Endometrial microvascular endothelial cells (primary cell): ENCODE data around the gene DDOST. TPM values are rescaled to one million over a fixed set of nuclear protein-coding genes. Genes with fewer than 3 reads are reported as not detected.
"Not testable (repeated sequence)": the region's sequence is repeated elsewhere in the genome, so short reads cannot be mapped to it uniquely, and the experiment has no call there.

Experiments used
- in situ Hi-C: cut with HindIII; loops from 2 replicates; pipeline ENCODE4 v1.10.0; 2017; ENCODE audit warnings: low sequenced_read_pairs, low pct_unique_long_range_greater_than_20kb; ENCODE audit errors: inconsistent ontology term
- total RNA-seq: library from RNA; depleted of rRNA; stranded (reverse); fragments of >200 nt; gene quantifications from one replicate; pipeline ENCODE4 v1.2.3, GENCODE V29; 2015; ENCODE audit errors: inconsistent ontology term

The DDOST gene
- total RNA-seq, 1 donor from 2014 or later, result 429 TPM

GRCh38 chr1:20695515-20695914 is 34.3 kb upstream of the DDOST start:
- in situ Hi-C loops, result no loop called here

- in situ Hi-C loops, result no loop called here
Measured at GRCh38 chr1:20693623-20694022, 32.5 kb upstream of the DDOST start.

DNA sequence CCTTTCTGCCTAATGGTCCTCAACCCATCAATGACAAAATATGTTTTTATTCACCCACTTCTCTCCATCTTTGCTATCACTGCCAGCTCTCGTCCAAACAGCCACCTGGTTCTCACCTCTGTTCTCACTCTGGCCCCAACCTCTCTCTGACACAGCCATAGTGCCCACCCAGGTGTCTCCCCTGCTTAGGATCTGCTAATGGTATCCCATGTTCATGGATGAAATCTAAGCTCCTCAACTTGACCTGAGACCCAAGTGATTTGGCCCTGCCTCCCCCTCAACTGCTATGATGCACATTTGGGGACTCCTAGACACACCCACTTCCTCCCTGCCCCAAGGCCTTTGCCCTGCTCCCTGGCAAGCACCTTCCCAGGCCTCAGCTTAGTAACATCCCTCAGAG is 30.7 kb upstream of the DDOST start:
- in situ Hi-C loops, result no loop called here

- in situ Hi-C loops, result no loop called here
Measured at GRCh38 chr1:20689645-20690056, 28.5 kb upstream of the DDOST start.

DNA sequence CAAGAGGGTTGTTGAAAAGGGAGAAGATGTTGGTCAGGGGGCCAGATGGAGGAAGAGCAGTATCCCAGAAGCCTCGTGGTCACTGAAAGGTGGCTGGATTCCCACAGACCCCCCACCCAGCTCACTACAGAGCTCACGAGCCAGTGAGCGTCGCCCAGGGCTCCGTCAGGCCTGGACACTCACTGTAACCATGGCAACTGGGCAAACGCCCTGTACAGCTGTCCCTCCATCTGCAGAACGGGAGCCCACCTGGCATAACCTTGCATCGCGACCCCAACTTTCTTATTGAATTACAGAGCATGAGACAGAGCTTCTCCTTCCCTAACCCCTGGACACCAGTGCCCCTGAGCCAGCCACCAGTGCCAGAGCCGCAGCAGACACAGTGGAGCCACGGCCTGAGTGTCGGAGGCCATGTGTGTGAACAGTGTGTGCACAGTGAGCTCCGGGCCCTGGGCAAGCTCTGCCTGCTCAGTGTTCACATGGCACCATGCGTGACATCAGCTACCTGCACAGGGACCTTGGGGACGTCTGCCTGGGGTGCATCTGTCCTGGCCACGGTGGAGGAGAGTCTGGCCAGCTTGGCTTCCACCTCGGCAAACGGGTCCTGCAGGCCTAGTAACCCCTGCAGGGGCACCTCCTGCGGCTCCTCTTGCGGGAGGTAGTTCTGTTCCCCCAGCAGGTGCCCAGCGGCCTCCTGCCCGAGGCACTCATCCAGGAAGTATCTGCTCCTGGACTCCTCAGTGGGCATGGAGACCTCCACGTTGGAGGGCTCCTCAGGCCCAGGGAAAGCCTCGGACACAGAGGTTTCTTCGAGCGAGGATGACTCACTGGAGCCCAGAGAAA is 25.9 kb upstream of the DDOST start:
- in situ Hi-C loops, result no loop called here

GRCh38 chr1:20685741-20686140 is 24.6 kb upstream of the DDOST start:
- in situ Hi-C loops, result no loop called here

DNA sequence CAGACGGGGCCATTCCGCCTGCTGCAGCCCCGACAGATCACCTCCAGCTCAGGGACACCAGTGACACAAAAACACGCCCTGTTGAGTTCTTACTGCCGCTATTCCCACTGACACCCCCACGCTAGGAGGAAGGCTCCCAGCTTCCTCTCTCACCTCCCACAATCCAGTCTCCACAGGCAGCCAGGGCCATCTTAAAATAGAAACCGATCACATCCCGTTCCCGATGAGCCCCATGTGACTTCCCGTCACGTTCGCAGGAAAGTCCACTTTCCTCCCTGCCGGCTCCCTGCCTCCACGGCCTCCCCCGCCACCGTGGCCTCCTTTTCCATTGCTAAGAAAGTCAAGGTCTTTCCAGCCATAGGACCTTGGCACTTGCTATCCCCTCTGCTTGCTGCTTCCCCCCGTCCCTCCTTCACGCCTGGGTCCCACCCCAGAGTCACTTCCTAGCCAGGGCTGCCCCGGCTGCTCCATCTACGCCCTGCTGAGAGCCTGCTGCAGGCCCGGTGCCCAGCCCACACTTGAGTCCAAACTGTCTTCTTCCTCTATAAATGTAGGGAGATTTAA is 24.0 kb upstream of the DDOST start:
- in situ Hi-C loops, result no loop called here

- in situ Hi-C loops, result no loop called here
Measured at GRCh38 chr1:20684651-20685050, 23.5 kb upstream of the DDOST start.

DNA sequence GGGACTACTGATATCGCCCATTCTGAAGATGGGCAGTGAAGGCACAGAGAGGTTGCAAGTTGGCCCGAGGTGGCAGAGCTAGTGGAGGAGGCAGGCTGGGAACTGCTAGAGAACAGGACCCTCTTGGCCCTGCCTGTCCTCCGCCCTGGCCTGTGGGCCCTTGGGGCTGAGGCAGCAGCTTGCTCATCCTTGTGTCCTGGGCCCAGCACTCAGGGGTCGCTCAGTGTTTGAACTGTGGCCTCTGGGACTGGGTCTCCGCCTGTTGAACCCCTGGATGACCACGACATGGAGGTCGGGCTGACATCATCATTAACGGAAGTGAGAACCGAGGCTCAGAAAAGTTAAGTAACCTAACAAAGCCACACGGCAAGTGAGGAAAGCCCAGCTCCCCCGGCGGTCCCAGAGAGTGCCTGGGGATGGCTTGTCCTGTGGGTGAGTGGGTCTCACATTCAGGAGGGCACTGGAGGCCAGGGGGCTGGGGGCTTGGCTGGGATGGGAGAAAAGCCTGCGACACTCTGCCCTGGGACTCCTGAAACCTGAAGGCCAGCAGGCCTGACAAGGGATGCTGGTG is 23.0 kb upstream of the DDOST start:
- in situ Hi-C loops, result no loop called here

GRCh38 chr1:20683614-20684013 is 22.4 kb upstream of the DDOST start:
- in situ Hi-C loops, result no loop called here

DNA sequence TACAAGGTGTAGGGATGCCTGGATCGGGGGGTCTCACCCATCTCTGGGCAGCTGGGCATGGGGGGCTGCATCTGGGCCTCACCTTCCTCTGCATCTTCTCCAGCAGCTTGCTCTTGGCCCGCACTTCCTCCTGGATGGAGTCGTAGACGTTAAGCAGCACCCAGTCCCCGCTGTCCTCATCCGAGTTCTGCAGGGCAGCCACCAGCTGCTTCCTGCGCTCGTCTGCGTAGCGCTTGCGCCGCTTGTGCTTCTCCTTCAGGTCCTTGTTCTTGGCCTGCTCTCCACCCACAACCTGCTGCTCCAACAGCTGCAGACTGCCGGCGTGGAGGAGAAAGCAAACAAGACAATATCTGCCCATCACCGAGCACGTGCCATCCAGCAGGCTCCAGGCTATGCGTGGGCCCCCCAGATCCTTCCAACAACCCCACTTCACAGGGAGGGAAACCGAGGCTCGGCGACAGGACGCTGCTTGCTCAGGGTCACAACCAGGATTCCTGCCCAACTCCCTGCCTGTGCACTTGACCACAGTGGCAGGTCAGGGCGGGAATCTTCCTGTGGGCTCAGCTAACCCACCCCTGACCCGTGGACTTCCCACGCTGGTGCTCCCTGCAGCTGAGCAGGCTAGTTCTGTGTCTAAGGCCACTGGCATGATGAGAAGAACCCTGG is 21.5 kb upstream of the DDOST start:
- in situ Hi-C loops, result no loop called here

DNA sequence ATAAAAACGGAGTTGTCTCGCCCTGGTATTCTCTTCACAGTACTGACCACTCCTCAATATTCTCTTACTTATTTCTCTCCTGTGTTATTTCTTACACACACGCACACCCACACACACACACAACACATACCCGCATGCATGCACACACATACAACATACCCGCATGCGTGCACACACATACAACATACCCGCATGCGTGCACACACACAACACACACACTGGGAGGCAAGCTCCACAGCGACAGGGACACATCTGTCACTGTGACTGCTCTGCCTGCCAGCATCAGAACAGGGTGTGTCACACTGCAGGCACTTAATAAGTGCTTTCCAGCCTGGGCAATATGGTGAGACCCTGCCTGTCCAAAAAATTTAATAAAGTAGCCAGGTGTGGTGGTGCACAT is 20.8 kb upstream of the DDOST start:
- in situ Hi-C loops, result no loop called here

GRCh38 chr1:20680269-20680668 is 19.1 kb upstream of the DDOST start:
- in situ Hi-C loops, result no loop called here

- in situ Hi-C loops, result no loop called here
Measured at GRCh38 chr1:20678599-20678998, 17.4 kb upstream of the DDOST start.

DNA sequence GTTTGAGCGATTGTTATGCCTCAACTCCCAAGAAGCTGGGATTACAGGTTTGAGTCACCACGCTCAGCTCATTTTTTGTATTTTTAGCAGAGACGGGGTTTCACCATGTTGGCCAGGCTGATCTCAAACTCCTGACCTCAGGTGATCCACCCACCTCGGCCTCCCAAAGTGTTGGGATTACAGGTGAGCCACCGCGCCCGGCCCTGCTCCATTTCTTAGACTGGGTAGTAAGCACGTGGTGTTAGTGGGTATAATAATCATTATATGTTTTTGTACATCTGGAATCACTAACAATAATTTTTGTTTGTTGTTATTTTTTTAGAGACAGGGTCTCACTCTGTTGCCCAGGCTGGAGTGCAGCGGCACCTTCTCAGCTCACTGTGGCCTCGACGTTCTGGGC is 12.5 kb upstream of the DDOST start:
- in situ Hi-C loops, result not testable (repeated sequence)

DNA sequence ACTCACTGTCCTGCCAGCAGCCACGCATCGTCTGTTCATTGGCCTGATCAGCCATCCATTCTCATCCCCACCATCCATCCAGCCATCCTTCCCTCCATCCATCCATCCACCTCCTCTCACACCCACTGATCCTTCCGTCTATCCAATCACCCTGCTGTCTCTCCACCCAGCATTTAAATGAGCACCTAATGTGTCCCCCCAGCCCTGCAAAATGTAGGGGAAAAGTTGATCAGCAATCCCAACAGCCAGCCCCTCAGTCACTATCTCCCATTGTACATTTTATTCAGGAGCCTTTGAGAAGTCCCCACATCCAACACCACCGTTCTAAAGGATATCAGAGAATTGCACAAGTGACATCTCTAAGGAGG is 11.1 kb upstream of the DDOST start:
- in situ Hi-C loops, result no loop called here

DNA sequence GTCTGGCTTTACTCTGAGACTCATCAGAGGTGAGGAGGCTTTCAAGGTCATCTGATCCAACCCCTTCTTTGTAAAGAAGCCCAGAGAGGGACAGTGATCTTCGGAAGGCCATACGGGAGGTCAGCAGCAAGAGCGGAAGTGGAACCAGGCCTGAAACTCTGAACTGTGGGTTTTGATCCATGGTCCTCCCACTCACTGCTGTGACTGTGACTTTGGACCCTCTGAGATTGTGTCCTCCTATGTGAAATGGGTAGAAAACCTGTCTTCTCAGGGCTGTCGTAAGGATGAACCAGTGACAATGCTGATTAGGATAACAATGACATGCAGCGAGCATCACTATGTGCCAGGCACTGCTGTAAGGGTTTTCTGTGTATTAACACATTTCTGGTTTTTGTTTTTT is 9.8 kb upstream of the DDOST start:
- in situ Hi-C loops, result no loop called here

DNA sequence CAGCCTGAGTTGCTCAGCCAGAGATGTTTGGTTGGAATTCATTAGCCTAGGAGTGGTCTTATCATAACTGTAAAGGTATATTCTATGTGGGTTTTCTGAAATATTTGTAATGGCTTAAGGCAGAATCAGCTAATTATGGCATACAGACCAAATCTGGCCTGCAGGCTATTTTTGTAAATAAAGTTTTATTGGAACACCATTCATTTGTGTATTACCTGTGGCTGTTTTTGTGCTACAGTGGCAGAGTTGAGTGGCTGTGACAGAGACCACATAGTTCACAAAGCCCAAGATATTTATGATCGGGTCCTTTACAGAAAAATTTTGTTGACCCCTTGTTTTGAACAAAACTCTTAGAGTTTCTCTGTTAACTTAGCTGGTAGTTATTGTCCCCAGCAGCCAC is 7.4 kb upstream of the DDOST start:
- in situ Hi-C loops, result no loop called here

DNA sequence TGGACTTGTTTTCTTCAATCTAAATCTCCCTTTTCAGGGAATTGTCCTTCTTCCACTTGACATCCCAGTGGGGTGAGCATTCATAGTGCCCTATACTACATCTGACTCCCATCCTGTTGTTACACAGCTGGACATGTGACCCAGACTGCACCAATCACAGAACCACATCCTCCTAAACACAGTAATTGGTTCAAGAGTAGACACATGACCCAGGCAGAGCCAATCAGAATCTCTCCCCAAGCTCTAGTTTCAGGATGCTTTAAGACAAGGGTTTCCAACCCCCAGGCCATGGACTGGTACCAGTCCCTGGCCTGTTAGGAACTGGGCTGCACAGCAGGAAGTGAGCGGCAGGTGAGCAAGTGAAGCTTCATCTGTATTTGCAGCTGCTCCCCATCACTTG is 5.6 kb upstream of the DDOST start:
- in situ Hi-C loops, result no loop called here

- in situ Hi-C loops, result no loop called here
Measured at GRCh38 chr1:20666146-20666545, 5.0 kb upstream of the DDOST start.
